GM19438 (cell line): Measurements from ENCODE around the gene MYO15B.

Experiments used
- ATAC-seq: cut with Tn5 transposase; IDR thresholded peaks from one replicate; pipeline ENCODE4 v1.9.1; 2021; ENCODE audit warnings: low read depth; ENCODE audit not compliant: unreplicated experiment

MYO15B gene

GRCh38 chr17:75596320-75597087, 8.9 kb downstream of the MYO15B start:
- no peak for ATAC-seq

DNA sequence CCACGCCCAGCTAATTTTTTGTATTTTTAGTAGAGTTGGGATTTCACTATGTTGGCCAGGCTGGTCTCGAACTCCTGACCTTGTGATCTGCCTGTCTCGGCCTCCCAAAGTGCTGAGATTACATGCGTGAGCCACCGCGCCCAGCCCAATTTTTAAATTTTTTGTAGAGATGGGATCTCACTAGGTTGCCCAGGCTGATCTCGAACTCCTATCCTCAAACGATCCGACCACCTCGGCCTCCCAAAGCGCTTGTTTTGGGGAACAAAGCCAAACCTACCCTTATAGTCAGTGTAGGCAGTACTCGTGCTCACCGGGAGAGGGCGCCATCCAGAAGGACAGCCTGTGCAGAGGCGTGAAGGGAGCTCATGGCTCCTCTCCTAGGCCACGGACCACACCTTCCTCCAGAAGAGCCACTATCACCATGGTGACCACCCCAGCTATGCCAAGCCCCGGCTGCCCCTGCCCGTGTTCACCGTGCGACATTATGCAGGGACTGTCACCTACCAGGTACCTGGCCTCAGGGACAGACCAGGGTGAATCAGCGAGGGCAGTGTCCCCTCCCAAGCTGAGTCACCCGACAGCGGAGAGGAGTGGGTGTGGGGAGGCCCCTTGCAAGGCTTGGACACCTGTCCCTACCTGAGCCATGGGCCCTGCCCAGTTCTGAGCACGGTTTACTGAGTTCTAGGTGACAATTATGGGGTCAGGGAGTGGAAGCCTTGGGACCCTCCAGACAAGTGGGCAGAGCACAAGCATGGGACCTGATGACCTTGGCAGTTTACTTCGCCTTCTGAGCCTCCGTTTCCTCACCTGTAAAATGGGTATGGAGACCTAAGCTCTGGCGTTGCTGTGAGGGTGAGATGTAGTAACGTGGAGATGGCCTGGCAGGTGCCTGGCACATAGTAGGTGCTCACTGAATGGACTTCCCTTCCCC, 13.7 kb downstream of the MYO15B start:
- no peak for ATAC-seq

GRCh38 chr17:75602644-75603043, 15.0 kb downstream of the MYO15B start:
- no peak for ATAC-seq

- no peak for ATAC-seq
Observed at GRCh38 chr17:75603123-75603522, 15.5 kb downstream of the MYO15B start.

DNA sequence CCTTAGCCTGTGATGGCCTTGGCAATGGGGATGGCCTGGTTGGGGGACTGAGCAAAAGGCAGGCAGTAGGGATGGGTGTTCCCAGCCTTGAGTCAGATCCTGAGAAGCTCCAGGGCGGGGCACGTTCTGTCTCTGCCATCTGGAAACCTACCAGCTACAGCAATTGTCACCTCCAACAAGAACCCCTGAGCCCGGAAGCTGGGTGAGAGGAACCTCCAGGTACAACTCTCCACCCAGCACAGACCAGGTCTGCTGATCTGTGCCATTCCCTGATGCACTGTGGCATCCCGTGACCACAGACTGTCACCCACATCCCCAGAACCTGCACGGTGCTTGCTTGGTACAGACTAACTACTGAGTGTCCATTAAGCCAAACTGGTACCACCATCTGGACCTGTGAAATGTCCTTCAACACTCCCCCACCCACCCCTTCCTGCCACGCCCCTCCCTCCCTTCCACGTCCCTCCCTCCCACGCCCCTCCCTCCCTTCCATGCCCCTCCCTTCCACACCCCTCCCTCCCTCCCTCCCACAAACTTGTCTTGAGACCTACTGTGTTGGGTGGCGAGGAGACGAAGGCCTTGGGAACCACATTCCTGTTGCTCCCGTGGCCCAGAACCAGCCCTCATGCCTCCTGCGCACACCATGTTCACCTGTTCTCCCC, 16.6 kb downstream of the MYO15B start:
- ATAC-seq = no peak

GRCh38 chr17:75605790-75606189, 18.2 kb downstream of the MYO15B start:
- no peak for ATAC-seq

DNA sequence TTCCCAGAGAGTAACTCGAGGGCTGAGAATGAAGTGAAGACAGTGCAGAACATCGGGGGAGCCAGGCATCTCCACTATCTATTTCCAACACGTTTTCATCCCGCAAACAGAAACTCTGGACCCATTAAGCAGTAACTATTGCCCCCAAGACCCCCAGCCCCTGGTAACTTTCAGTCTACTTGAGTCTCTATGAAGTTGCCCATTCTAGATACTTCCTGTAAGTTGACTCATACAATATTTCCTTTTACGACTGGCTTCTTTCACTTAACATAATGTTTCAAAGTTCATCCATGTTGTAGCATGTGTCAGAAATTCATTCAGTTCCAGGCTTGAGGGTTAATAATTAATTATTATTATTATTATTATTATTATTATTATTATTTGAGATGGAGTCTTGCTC, 19.5 kb downstream of the MYO15B start:
- ATAC-seq = no peak

DNA sequence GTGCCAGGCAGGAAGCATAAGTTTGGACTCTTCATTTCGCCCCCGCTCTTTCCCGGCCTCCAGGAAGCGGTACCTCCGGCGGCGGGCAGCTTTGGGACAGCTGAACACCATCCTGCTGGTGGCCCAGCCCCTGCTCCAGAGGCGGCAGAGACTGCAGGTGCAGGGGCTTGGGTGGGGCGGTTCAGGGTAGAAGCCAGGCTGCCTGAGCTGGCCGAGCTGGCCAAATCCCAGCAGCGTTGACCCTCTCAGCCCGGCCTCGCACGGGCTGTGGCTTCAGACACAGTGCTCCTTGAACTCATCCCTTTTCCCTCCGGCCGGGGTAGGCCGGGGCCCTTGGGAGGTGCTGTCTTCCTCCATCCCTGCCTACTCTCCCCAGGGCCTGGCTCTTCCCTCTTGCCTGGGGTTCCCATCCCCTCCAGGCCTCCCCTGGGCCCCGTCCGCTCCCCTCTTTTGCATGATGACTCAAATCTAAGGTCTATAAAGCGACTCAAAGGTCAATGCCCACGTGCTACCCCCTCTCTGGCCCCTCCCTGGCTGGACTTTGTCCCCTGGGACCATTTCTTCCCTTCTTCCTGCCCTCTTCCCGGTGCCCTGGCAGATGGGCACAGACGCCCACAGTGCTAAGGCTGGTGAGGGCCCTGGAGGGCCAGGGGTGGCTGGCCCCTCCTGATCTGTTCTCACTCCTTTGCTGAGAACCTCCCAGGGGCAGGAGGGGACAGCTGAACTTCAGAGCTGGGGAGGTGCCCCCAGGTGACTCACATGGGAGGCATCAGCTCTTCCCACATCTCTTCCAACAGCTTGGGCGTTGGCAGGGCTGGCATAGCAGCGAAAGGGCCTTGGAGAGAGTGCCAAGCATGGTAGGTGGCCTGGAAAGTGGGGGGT, 22.7 kb downstream of the MYO15B start:
- ATAC-seq = no peak

DNA sequence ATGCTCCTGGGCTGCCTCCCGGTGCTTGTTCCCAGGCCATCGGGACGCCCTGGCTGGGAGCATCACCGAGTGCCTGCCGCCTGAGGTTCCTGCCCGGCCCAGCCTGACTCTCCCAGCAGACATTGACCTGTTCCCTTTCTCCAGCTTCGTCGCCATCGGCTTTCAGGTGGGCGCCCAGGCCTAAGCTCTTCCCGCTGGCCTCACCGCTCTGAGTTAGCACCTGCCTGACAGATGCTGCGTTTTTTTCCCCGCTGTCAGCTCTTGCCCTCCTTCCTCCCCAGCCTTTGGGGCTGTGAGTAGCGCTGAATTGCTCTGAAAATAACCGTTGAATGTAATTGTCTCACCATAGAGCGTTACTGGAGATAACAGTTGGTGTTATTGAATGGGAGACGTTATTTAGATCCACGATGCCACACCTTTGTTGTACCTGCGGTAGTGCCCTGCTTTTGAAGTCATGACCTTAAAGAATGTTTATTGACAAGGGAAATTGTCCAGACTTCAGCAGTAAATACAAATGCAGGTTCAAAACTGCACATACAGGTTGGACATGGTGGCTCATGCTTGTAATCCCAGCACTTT, 24.3 kb downstream of the MYO15B start:
- ATAC-seq = no peak

DNA sequence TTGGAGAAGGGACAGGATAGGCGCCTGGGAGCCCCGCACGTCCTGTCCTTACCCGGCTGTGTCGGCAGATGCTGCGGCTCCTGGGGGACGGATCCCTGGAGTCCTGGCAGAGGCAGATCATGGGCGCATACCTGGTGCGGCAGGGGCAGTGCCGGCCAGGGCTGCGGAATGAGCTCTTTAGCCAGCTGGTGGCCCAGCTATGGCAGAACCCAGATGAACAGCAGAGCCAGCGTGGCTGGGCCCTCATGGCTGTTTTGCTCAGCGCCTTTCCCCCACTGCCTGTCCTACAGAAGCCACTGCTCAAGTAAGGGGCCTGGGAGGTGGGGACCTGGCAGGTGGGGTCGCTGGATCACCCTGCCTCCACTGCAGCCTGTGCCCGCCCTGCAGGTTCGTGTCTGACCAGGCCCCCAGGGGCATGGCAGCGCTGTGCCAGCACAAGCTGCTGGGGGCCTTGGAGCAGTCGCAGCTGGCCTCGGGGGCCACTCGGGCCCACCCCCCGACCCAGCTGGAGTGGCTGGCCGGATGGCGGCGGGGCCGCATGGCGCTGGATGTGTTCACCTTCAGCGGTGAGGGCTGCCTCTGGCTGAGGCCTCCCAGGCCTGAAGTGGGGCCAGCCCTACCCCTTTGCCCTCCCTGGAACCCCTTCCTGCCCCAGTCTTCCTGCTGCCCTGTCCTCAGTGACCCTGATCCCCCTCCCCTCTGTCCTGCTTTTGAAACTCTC, 25.5 kb downstream of the MYO15B start:
- ATAC-seq = no peak

GRCh38 chr17:75614006-75614405, 26.4 kb downstream of the MYO15B start:
- no peak for ATAC-seq

DNA sequence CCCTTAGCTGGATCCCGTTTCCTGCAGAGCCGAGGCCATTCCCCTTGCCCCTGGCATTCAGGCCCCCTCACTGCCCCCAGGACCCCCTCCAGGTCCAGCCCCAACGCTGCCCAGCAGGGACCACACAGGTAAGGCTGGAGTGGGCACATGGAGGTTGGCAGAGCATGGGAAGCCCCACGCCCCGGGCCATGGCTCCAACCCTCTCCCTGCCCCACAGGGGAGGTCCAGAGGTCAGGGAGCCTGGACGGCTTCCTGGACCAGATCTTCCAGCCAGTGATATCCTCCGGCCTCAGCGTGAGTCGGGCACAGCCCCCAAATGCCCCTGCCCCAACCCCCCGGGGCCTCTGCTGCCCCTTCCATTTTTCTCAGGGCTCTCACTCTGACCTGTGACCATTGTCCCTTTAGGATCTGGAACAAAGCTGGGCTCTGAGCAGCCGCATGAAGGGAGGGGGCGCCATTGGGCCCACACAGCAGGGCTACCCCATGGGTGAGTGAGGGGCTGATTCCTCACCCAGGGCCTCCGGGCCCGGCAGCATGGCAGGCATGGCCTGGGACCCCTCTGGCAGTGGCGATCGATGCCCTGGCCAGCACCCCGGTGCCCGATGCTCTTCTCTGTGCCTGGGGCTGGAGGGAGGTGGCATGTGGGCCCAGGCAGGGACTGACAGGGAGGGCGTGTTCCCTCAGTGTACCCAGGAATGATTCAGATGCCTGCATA, 27.1 kb downstream of the MYO15B start:
- ATAC-seq = no peak

- no peak for ATAC-seq
Observed at GRCh38 chr17:75615301-75615700, 27.7 kb downstream of the MYO15B start.

DNA sequence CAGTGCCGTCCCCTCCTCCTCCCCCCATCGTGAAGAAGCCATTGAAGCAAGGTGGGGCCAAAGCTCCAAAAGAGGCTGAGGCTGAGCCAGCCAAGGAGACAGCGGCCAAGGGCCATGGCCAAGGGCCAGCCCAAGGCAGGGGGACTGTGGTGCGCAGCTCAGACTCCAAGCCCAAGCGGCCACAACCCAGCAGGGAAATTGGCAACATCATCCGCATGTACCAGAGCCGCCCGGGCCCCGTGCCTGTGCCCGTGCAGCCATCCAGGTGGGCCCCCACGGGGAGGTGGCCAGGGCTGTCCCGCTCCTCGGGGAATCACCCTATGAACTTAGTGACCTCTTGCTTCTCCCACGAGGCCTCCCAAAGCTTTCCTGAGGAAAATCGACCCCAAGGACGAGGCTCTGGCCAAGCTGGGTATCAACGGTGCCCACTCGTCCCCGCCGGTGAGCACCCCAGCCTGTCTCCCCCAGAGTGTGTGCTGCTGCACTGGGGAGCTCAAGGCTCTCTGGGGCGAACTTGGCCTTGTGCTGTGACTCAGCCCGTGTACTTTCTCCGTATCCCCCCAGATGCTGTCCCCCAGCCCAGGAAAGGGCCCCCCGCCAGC, 29.0 kb downstream of the MYO15B start:
- ATAC-seq = no peak

GRCh38 chr17:75617218-75617617, 29.6 kb downstream of the MYO15B start:
- ATAC-seq = no peak

- ATAC-seq = no peak
Observed at GRCh38 chr17:75617675-75618074, 30.1 kb downstream of the MYO15B start.

- ATAC-seq = no peak
Observed at GRCh38 chr17:75619506-75620431, 32.2 kb downstream of the MYO15B start.
